ENCODE data around the gene CYP2D6. TPM values are rescaled to one million over a fixed set of nuclear protein-coding genes. Genes with fewer than 3 reads are reported as not detected.
"Not testable (repeated sequence)": the region's sequence is repeated elsewhere in the genome, so short reads cannot be mapped to it uniquely, and the experiment has no call there.

Gene CYP2D6
- total RNA-seq, 1 experiment from 2014 or later, result 2.7 TPM

- H3K27me3 ChIP-seq (ENCODE audit: control insufficient read depth, insufficient read depth, low read length); H3K9me3 ChIP-seq (ENCODE audit: control insufficient read depth, insufficient read depth, low read depth, low read length); in situ Hi-C loops (cut with HindIII; ENCODE audit: low pct_unique_long_range_greater_than_20kb, low sequenced_read_pairs); H3K4me3 ChIP-seq (ENCODE audit: low read depth in 2 of 2, low read length in 2 of 2); H3K27ac ChIP-seq (ENCODE audit: low read length); DNase-seq (ENCODE audit: low read depth, low spot score); BruUV-seq (replicated peaks); ATAC-seq; H3K36me3 ChIP-seq (ENCODE audit: control insufficient read depth, insufficient read depth, low read length); H3K4me1 ChIP-seq (ENCODE audit: control insufficient read depth, insufficient read depth, low read length): not testable (repeated sequence)
- POLR2A ChIA-PET, result interaction anchor here (0.5 kb wide), 1 partner anchor 119 kb away, joined by 7 read pairs; no protein-coding TSS in a partner anchor
- CTCF ChIA-PET, result interaction anchor here (0.6 kb wide), 2 partner anchors 21 to 302 kb away, joined by 4 read pairs; no protein-coding TSS in a partner anchor
- intact Hi-C loops (cut with micrococcal nuclease; ENCODE audit: unreplicated experiment), result loop anchor here (10.0 kb wide), 1 partner anchor 148 kb away; the partner anchor contains the start of gene SEPTIN3
These were observed 17.8 kb downstream of the CYP2D6 start for GRCh38 chr22:42112793-42113192.

GRCh38 chr22:42111798-42112197 is 18.8 kb downstream of the CYP2D6 start:
- no peak for DNase-seq (ENCODE audit: low read depth, low spot score)
- H3K4me3 ChIP-seq (ENCODE audit: low read depth in 2 of 2, low read length in 2 of 2), result no peak overlapping the region
- no peak for ATAC-seq
- no peaks in the 10 kb centered on the region for H3K27me3 ChIP-seq (ENCODE audit: control insufficient read depth, insufficient read depth, low read length)
- H3K9me3 ChIP-seq (ENCODE audit: control insufficient read depth, insufficient read depth, low read depth, low read length), result peaks cover 4% of the 10 kb centered on the region; the same call in 1 of the 2 replicates
- no TSS peak for BruUV-seq (replicated peaks)
- no peak overlapping the region for H3K27ac ChIP-seq (ENCODE audit: low read length)
- TF ChIP-seq POLR2AphosphoS5 (IDR thresholded peaks at IDR 0.05; ENCODE audit: low read depth, low read length), result no peak
- no peak for TF ChIP-seq REST (IDR thresholded peaks at IDR 0.05; ENCODE audit: insufficient read depth in 1 of 2, low read depth in 2 of 2, low read length in 1 of 2)
- TF ChIP-seq TCF7L2 (IDR thresholded peaks at IDR 0.05; ENCODE audit: low read depth, low read length), result no peak
- TF ChIP-seq SIN3A (IDR thresholded peaks at IDR 0.05; ENCODE audit: borderline replicate concordance, insufficient read depth, low read depth, low read length), result no peak
- TF ChIP-seq CTCF (IDR thresholded peaks at IDR 0.05), result no peak
- in situ Hi-C loops (cut with HindIII; ENCODE audit: low pct_unique_long_range_greater_than_20kb, low sequenced_read_pairs) (no loop called here), intact Hi-C loops (cut with micrococcal nuclease; ENCODE audit: unreplicated experiment) (loop anchor here (10.0 kb wide), 1 partner anchor 147 kb away; the partner anchor contains the start of gene SEPTIN3)
- ChIA-PET POLR2A (no interaction called here), CTCF (no interaction called here)
- H3K36me3 ChIP-seq (ENCODE audit: control insufficient read depth, insufficient read depth, low read length), result no peaks in the 10 kb centered on the region
- no peaks in the 10 kb centered on the region for H3K4me1 ChIP-seq (ENCODE audit: control insufficient read depth, insufficient read depth, low read length)

- intact Hi-C loops (cut with micrococcal nuclease; ENCODE audit: unreplicated experiment) (no loop called here), in situ Hi-C loops (cut with HindIII; ENCODE audit: low pct_unique_long_range_greater_than_20kb, low sequenced_read_pairs) (no loop called here)
- H3K4me1 ChIP-seq (ENCODE audit: control insufficient read depth, insufficient read depth, low read length), result no peaks in the 10 kb centered on the region
- H3K27me3 ChIP-seq (ENCODE audit: control insufficient read depth, insufficient read depth, low read length), result no peaks in the 10 kb centered on the region
- H3K36me3 ChIP-seq (ENCODE audit: control insufficient read depth, insufficient read depth, low read length), result no peaks in the 10 kb centered on the region
- POLR2A ChIA-PET, result no interaction called here
- no peak overlapping the region for H3K4me3 ChIP-seq (ENCODE audit: low read depth in 2 of 2, low read length in 2 of 2)
- H3K9me3 ChIP-seq (ENCODE audit: control insufficient read depth, insufficient read depth, low read depth, low read length), result no peaks in the 10 kb centered on the region; the same call in 1 of the 2 replicates
- CTCF ChIA-PET, result no interaction called here
- BruUV-seq (replicated peaks), result no TSS peak
- DNase-seq (ENCODE audit: low read depth, low spot score) (no peak), ATAC-seq (no peak)
- no peak overlapping the region for H3K27ac ChIP-seq (ENCODE audit: low read length)
- no peak for TF ChIP-seq CTCF (IDR thresholded peaks at IDR 0.05)
- no peak for TF ChIP-seq REST (IDR thresholded peaks at IDR 0.05; ENCODE audit: insufficient read depth in 1 of 2, low read depth in 2 of 2, low read length in 1 of 2)
- TF ChIP-seq SIN3A (IDR thresholded peaks at IDR 0.05; ENCODE audit: borderline replicate concordance, insufficient read depth, low read depth, low read length), result no peak
- no peak for TF ChIP-seq TCF7L2 (IDR thresholded peaks at IDR 0.05; ENCODE audit: low read depth, low read length)
- no peak for TF ChIP-seq POLR2AphosphoS5 (IDR thresholded peaks at IDR 0.05; ENCODE audit: low read depth, low read length)
These were observed 21.8 kb downstream of the CYP2D6 start for GRCh38 chr22:42108848-42109247.
